ENCODE data around the gene ST6GALNAC3. TPM values are rescaled to one million over a fixed set of nuclear protein-coding genes. Genes with fewer than 3 reads are reported as not detected.

ST6GALNAC3 gene
- total RNA-seq, 1 experiment from 2014 or later = 0.03 TPM

DNA sequence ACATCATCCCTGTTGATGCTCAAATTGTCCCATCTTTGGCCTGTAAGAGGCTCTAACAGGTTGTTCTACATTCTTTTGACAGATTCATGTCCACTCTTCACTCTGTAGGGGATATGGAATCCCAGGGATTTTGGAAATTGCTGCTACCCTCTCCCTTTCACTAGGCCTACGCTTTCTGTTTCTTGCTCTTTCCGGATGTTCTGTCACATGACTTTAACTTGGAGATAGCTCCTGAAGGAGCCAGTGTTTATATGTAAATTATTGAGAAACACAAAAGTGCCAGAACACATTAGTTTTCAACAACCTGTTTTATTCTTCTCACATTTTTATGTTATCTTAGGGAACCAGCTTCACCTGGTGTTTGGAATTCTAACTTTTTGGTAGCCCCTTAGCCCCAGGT lies 505.7 kb downstream of the ST6GALNAC3 start:
- intact Hi-C loops (cut with micrococcal nuclease; ENCODE audit: unreplicated experiment) (no loop called here), in situ Hi-C loops (cut with HindIII; ENCODE audit: low pct_unique_long_range_greater_than_20kb, low sequenced_read_pairs) (no loop called here)
- Histone ChIP-seq H3K27me3 (ENCODE audit: control insufficient read depth, insufficient read depth, low read length) (no peaks in the 10 kb centered on the region), H3K36me3 (ENCODE audit: control insufficient read depth, insufficient read depth, low read length) (no peaks in the 10 kb centered on the region; the same call in 1 of the 2 replicates), H3K27ac (ENCODE audit: low read length) (no peak overlapping the region), H3K9me3 (ENCODE audit: control insufficient read depth, insufficient read depth, low read depth, low read length) (no peaks in the 10 kb centered on the region; the same call in 1 of the 2 replicates), H3K4me1 (ENCODE audit: control insufficient read depth, insufficient read depth, low read length) (no peaks in the 10 kb centered on the region), H3K4me3 (ENCODE audit: low read depth in 2 of 2, low read length in 2 of 2) (no peak overlapping the region)
- DNase-seq (ENCODE audit: low read depth, low spot score) = no peak
- no peak for ATAC-seq
- CTCF ChIA-PET = no interaction called here
- POLR2A ChIA-PET = no interaction called here
- TF ChIP-seq TCF7L2 (IDR thresholded peaks at IDR 0.05; ENCODE audit: low read depth, low read length) (no peak), POLR2AphosphoS5 (IDR thresholded peaks at IDR 0.05; ENCODE audit: low read depth, low read length) (no peak), SIN3A (IDR thresholded peaks at IDR 0.05; ENCODE audit: borderline replicate concordance, insufficient read depth, low read depth, low read length) (no peak)
- TF ChIP-seq, protein P1, sequence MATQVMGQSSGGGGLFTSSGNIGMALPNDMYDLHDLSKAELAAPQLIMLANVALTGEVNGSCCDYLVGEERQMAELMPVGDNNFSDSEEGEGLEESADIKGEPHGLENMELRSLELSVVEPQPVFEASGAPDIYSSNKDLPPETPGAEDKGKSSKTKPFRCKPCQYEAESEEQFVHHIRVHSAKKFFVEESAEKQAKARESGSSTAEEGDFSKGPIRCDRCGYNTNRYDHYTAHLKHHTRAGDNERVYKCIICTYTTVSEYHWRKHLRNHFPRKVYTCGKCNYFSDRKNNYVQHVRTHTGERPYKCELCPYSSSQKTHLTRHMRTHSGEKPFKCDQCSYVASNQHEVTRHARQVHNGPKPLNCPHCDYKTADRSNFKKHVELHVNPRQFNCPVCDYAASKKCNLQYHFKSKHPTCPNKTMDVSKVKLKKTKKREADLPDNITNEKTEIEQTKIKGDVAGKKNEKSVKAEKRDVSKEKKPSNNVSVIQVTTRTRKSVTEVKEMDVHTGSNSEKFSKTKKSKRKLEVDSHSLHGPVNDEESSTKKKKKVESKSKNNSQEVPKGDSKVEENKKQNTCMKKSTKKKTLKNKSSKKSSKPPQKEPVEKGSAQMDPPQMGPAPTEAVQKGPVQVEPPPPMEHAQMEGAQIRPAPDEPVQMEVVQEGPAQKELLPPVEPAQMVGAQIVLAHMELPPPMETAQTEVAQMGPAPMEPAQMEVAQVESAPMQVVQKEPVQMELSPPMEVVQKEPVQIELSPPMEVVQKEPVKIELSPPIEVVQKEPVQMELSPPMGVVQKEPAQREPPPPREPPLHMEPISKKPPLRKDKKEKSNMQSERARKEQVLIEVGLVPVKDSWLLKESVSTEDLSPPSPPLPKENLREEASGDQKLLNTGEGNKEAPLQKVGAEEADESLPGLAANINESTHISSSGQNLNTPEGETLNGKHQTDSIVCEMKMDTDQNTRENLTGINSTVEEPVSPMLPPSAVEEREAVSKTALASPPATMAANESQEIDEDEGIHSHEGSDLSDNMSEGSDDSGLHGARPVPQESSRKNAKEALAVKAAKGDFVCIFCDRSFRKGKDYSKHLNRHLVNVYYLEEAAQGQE (IDR thresholded peaks at IDR 0.05; ENCODE audit: insufficient read depth in 1 of 2, low read depth in 2 of 2, low read length in 1 of 2) = no peak
- TF ChIP-seq, protein P2, sequence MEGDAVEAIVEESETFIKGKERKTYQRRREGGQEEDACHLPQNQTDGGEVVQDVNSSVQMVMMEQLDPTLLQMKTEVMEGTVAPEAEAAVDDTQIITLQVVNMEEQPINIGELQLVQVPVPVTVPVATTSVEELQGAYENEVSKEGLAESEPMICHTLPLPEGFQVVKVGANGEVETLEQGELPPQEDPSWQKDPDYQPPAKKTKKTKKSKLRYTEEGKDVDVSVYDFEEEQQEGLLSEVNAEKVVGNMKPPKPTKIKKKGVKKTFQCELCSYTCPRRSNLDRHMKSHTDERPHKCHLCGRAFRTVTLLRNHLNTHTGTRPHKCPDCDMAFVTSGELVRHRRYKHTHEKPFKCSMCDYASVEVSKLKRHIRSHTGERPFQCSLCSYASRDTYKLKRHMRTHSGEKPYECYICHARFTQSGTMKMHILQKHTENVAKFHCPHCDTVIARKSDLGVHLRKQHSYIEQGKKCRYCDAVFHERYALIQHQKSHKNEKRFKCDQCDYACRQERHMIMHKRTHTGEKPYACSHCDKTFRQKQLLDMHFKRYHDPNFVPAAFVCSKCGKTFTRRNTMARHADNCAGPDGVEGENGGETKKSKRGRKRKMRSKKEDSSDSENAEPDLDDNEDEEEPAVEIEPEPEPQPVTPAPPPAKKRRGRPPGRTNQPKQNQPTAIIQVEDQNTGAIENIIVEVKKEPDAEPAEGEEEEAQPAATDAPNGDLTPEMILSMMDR (IDR thresholded peaks at IDR 0.05) = no peak
- no TSS peak for BruUV-seq (replicated peaks)

GRCh38 chr1:76581712-76582111 lies 507.2 kb downstream of the ST6GALNAC3 start:
- BruUV-seq (replicated peaks) = no TSS peak
- Histone ChIP-seq H3K4me1 (ENCODE audit: control insufficient read depth, insufficient read depth, low read length) (no peaks in the 10 kb centered on the region), H3K27me3 (ENCODE audit: control insufficient read depth, insufficient read depth, low read length) (no peaks in the 10 kb centered on the region), H3K36me3 (ENCODE audit: control insufficient read depth, insufficient read depth, low read length) (no peaks in the 10 kb centered on the region; the same call in 1 of the 2 replicates), H3K27ac (ENCODE audit: low read length) (no peak overlapping the region), H3K4me3 (ENCODE audit: low read depth in 2 of 2, low read length in 2 of 2) (no peak overlapping the region), H3K9me3 (ENCODE audit: control insufficient read depth, insufficient read depth, low read depth, low read length) (no peaks in the 10 kb centered on the region; the same call in 1 of the 2 replicates)
- ATAC-seq = no peak
- ChIA-PET POLR2A (no interaction called here), CTCF (no interaction called here)
- DNase-seq (ENCODE audit: low read depth, low spot score) = no peak
- intact Hi-C loops (cut with micrococcal nuclease; ENCODE audit: unreplicated experiment) = no loop called here
- TF ChIP-seq TCF7L2 (IDR thresholded peaks at IDR 0.05; ENCODE audit: low read depth, low read length) (no peak), SIN3A (IDR thresholded peaks at IDR 0.05; ENCODE audit: borderline replicate concordance, insufficient read depth, low read depth, low read length) (no peak)
- TF ChIP-seq, protein P1 (IDR thresholded peaks at IDR 0.05; ENCODE audit: insufficient read depth in 1 of 2, low read depth in 2 of 2, low read length in 1 of 2) = no peak
- TF ChIP-seq, protein P2 (IDR thresholded peaks at IDR 0.05) = no peak
- in situ Hi-C loops (cut with HindIII; ENCODE audit: low pct_unique_long_range_greater_than_20kb, low sequenced_read_pairs) = no loop called here
